Smooth muscle cell (in vitro differentiated cells): Measurements from ENCODE around the gene TIMM10B. TPM values are rescaled to one million over a fixed set of nuclear protein-coding genes. Genes with fewer than 3 reads are reported as not detected.

ENCODE experiments used
- DNase-seq: peaks from one replicate; lab custom pipeline; 2025; ENCODE audit not compliant: unreplicated experiment; lab: John Stamatoyannopoulos, UW
- H2AFZ ChIP-seq: fragments of 200-600 bp; sonication (generic); 2 replicates; pipeline ENCODE4 v1.6.0; 2016; ENCODE audit warnings: antibody characterized with exemption, low read depth, mild to moderate bottlenecking
- H3F3A ChIP-seq: fragments of 200-600 bp; sonication (generic); 2 replicates; pipeline ENCODE4 v1.6.0; 2017; ENCODE audit warnings: antibody characterized with exemption, low read depth
- H3K27ac ChIP-seq: fragments of 200-600 bp; sonication (generic); 2 replicates; pipeline ENCODE4 v1.5.1; 2016; ENCODE audit warnings: low read depth, mild to moderate bottlenecking
- H3K27me3 ChIP-seq: fragments of 200-600 bp; sonication (generic); 2 replicates; pipeline ENCODE4 v1.6.1; 2016; ENCODE audit warnings: low read depth, mild to moderate bottlenecking
- H3K36me3 ChIP-seq: fragments of 200-600 bp; sonication (generic); 2 replicates; pipeline ENCODE4 v1.5.1; 2016; ENCODE audit warnings: low read depth
- H3K4me1 ChIP-seq: fragments of 200-600 bp; sonication (generic); 2 replicates; pipeline ENCODE4 v1.5.1; 2016; ENCODE audit warnings: low read depth
- H3K4me2 ChIP-seq: fragments of 200-600 bp; sonication (generic); 2 replicates; pipeline ENCODE4 v1.6.0; 2016; ENCODE audit warnings: mild to moderate bottlenecking
- H3K4me3 ChIP-seq: fragments of 200-600 bp; sonication (generic); 2 replicates; pipeline ENCODE4 v1.5.1; 2016; ENCODE audit warnings: mild to moderate bottlenecking
- H3K79me2 ChIP-seq: fragments of 200-600 bp; sonication (generic); 2 replicates; pipeline ENCODE4 v1.6.0; 2016; ENCODE audit warnings: low read depth, mild to moderate bottlenecking
- H3K9ac ChIP-seq: fragments of 200-600 bp; sonication (generic); 2 replicates; pipeline ENCODE4 v1.6.0; 2016; ENCODE audit warnings: low read depth
- H3K9me3 ChIP-seq: fragments of 200-600 bp; sonication (generic); replicated peaks from 2 replicates; pipeline ENCODE4 v1.5.1; 2016; ENCODE audit warnings: low read depth
- H4K20me1 ChIP-seq: fragments of 200-600 bp; sonication (generic); 2 replicates; pipeline ENCODE4 v1.6.0; 2016; ENCODE audit warnings: low read depth
- CTCF ChIP-seq: fragments of 200-600 bp; sonication (generic); IDR thresholded peaks from 2 replicates; pipeline ENCODE4 v1.5.1; 2017; ENCODE audit warnings: borderline replicate concordance, mild to moderate bottlenecking, antibody characterized with exemption; ENCODE audit not compliant: insufficient read depth, poor library complexity, severe bottlenecking
- WGBS: methylation state at CpG from one replicate; pipeline ENCODE4 v1.1.7; 2016; ENCODE audit warnings: low lambda C conversion rate; 5-methylcytosine and 5-hydroxymethylcytosine counted together
- polyA plus RNA-seq: library from polyadenylated mRNA; unstranded; fragments of >200 nt; fragmentation: Nextera tagmentation; extraction: Ambion mirVana; gene quantifications from 2 replicates; pipeline ENCODE4 v1.2.1, GENCODE V29; 2016
- total RNA-seq: library from RNA; depleted of rRNA; stranded (reverse); fragments of >200 nt; gene quantifications from 2 replicates; pipeline ENCODE4 v1.2.3, GENCODE V29; 2014

The TIMM10B gene
- total and polyA plus RNA-seq, 2 experiments from 2014 or later = 29.1 to 37.0 TPM

GRCh38 chr11:6453152-6453551 lies 28.1 kb upstream of the TIMM10B start:
- no peak overlapping the region for H3K4me3 ChIP-seq
- peaks cover 7% of the 10 kb centered on the region for H4K20me1 ChIP-seq
- no peaks in the 10 kb centered on the region for H3K4me1 ChIP-seq
- H2AFZ ChIP-seq = no peak overlapping the region
- 96% methylated on average over 2 of the region's 2 CpGs for WGBS
- H3K9ac ChIP-seq = no peak overlapping the region
- H3F3A ChIP-seq = no peaks in the 10 kb centered on the region
- TF ChIP-seq CTCF = no peak
- H3K27ac ChIP-seq = no peak overlapping the region
- no peak overlapping the region for H3K4me2 ChIP-seq
- no peaks in the 10 kb centered on the region for H3K79me2 ChIP-seq
- H3K27me3 ChIP-seq = no peaks in the 10 kb centered on the region
- H3K9me3 ChIP-seq = no peaks in the 10 kb centered on the region
- H3K36me3 ChIP-seq = no peaks in the 10 kb centered on the region
- no peak for DNase-seq

GRCh38 chr11:6455070-6455469 lies 26.2 kb upstream of the TIMM10B start:
- no peaks in the 10 kb centered on the region for H3K36me3 ChIP-seq
- no peak overlapping the region for H3K4me3 ChIP-seq
- H2AFZ ChIP-seq = no peak overlapping the region

GRCh38 chr11:6456361-6457073 lies 24.8 kb upstream of the TIMM10B start:
- Histone ChIP-seq H3F3A (no peaks in the 10 kb centered on the region), H2AFZ (no peak overlapping the region), H3K9ac (no peak overlapping the region), H3K27ac (no peak overlapping the region), H3K79me2 (no peaks in the 10 kb centered on the region), H3K4me3 (no peak overlapping the region), H3K27me3 (no peaks in the 10 kb centered on the region), H3K9me3 (no peaks in the 10 kb centered on the region), H3K4me2 (no peak overlapping the region), H3K4me1 (no peaks in the 10 kb centered on the region), H3K36me3 (no peaks in the 10 kb centered on the region), H4K20me1 (peaks cover 6% of the 10 kb centered on the region)
- DNase-seq = no peak
- no peak for TF ChIP-seq CTCF
- 99% methylated on average over 56 of the region's 56 CpGs for WGBS

More at GRCh38 chr11:6455070-6455469, 26.2 kb upstream of the TIMM10B start:
- 93% methylated on average over 2 of the region's 2 CpGs for WGBS
- no peak for TF ChIP-seq CTCF
- H3K9me3 ChIP-seq = no peaks in the 10 kb centered on the region
- H3K4me2 ChIP-seq = no peak overlapping the region
- no peak overlapping the region for H3K9ac ChIP-seq
- H3K79me2 ChIP-seq = no peaks in the 10 kb centered on the region
- H3K27ac ChIP-seq = no peak overlapping the region
- H4K20me1 ChIP-seq = peaks cover 7% of the 10 kb centered on the region
- no peaks in the 10 kb centered on the region for H3K4me1 ChIP-seq
- H3K27me3 ChIP-seq = no peaks in the 10 kb centered on the region
- DNase-seq = no peak
- H3F3A ChIP-seq = no peaks in the 10 kb centered on the region
